HG03520 (cell line): ENCODE results near the gene GIMAP8.
A peak's percentile ranks its signal among the peaks of the same experiment; 100 is the strongest.

ENCODE experiments used
- ATAC-seq: cut with Tn5 transposase; IDR thresholded peaks from one replicate; pipeline ENCODE4 v1.9.1; 2021; ENCODE audit warnings: mild to moderate bottlenecking, moderate library complexity; ENCODE audit not compliant: unreplicated experiment

GIMAP8 gene

GRCh38 chr7:150411606-150412005 lies 38.8 kb upstream of the GIMAP8 start:
- ATAC-seq = no peak

GRCh38 chr7:150412016-150412415 lies 38.4 kb upstream of the GIMAP8 start:
- ATAC-seq = no peak

GRCh38 chr7:150412518-150413488 lies 37.6 kb upstream of the GIMAP8 start:
- no peak for ATAC-seq

- ATAC-seq = no peak
Measured at GRCh38 chr7:150413640-150414081, 36.8 kb upstream of the GIMAP8 start.

- no peak for ATAC-seq
Measured at GRCh38 chr7:150415161-150416153, 35.0 kb upstream of the GIMAP8 start.

- ATAC-seq = no peak
Measured at GRCh38 chr7:150417239-150417638, 33.2 kb upstream of the GIMAP8 start.

GRCh38 chr7:150417863-150418262 lies 32.6 kb upstream of the GIMAP8 start:
- ATAC-seq = no peak

- no peak for ATAC-seq
Measured at GRCh38 chr7:150420242-150420641, 30.2 kb upstream of the GIMAP8 start.

GRCh38 chr7:150420987-150421674 lies 29.3 kb upstream of the GIMAP8 start:
- peak; percentile 98 for ATAC-seq

GRCh38 chr7:150421831-150422230 lies 28.6 kb upstream of the GIMAP8 start:
- ATAC-seq = no peak

GRCh38 chr7:150425670-150426069 lies 24.8 kb upstream of the GIMAP8 start:
- ATAC-seq = no peak

- no peak for ATAC-seq
Measured at GRCh38 chr7:150428671-150429451, 21.6 kb upstream of the GIMAP8 start.

- no peak for ATAC-seq
Measured at GRCh38 chr7:150429699-150430098, 20.7 kb upstream of the GIMAP8 start.

GRCh38 chr7:150430465-150431085 lies 19.9 kb upstream of the GIMAP8 start:
- ATAC-seq = no peak

- ATAC-seq = no peak
Measured at GRCh38 chr7:150431839-150432658, 18.4 kb upstream of the GIMAP8 start.

- ATAC-seq = no peak
Measured at GRCh38 chr7:150432915-150433892, 17.2 kb upstream of the GIMAP8 start.

- no peak for ATAC-seq
Measured at GRCh38 chr7:150434240-150434639, 16.2 kb upstream of the GIMAP8 start.

GRCh38 chr7:150435047-150435389 lies 15.4 kb upstream of the GIMAP8 start:
- ATAC-seq = no peak
